PFSK-1 (cell line): ENCODE results near the gene PRPF8.
A peak's percentile ranks its signal among the peaks of the same experiment; 100 is the strongest.

Experiments used
- POLR2AphosphoS5 ChIP-seq: IDR thresholded peaks from 2 replicates; pipeline ENCODE4 v1.6.1; 2012; ENCODE audit warnings: low read depth, mild to moderate bottlenecking, control low read depth, low read length, moderate library complexity
- TAF1 ChIP-seq: IDR thresholded peaks from 2 replicates; pipeline ENCODE4 v1.6.1; 2012; ENCODE audit warnings: low read length, control low read depth, borderline replicate concordance; ENCODE audit not compliant: insufficient read depth

GRCh38 chr17:1716076-1716911 lies 31.6 kb upstream of the PRPF8 start:
- TF ChIP-seq TAF1 (peak; percentile 87), POLR2AphosphoS5 (peak; percentile 82)
